GM23248 (cell line): ENCODE data around the gene CSF2.

Source experiments
- EZH2 ChIP-seq: fragments of 200-600 bp; sonication (generic); IDR thresholded peaks from 2 replicates; pipeline ENCODE4 v1.6.1; 2018; ENCODE audit warnings: antibody characterized with exemption, mild to moderate bottlenecking; ENCODE audit not compliant: insufficient read depth, poor library complexity, severe bottlenecking
- EZH2phosphoT487 ChIP-seq: fragments of 200-600 bp; sonication (generic); IDR thresholded peaks from 2 replicates; pipeline ENCODE4 v1.6.1; 2018; ENCODE audit warnings: antibody characterized with exemption, moderate library complexity, mild to moderate bottlenecking, low read depth; ENCODE audit not compliant: insufficient read depth

DNA sequence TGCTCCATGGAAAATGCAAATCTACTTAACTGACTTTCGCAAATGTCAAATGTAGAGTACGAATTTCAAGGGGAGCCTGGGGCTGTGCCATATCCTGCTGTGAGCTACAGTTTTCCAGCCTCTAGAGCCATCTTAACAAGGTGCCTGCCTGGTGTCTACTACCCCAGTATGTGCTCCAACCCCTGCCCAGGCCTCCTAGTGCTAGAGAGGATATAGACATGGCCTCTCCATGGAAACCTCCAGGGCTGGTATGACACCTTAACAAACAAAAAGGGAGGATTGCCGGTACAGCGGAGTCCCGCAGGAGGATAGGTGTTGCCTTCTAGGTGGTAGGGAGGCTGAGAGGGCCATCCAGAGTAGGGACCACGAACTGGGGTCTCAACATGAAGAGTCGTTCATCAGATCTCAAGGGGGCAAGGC lies 26.7 kb upstream of the CSF2 start:
- TF ChIP-seq EZH2: no peak
- TF ChIP-seq EZH2phosphoT487: no peak
